GM18526 (cell line): Measurements from ENCODE around the gene THOC6.

Experiments
- POLR2A ChIP-seq: IDR thresholded peaks from 3 replicates; pipeline ENCODE4 v1.6.1; 2011; ENCODE audit not compliant: insufficient read length; ENCODE audit errors: extremely low read depth

THOC6 gene

GRCh38 chr16:3062553-3062952 lies 38.7 kb downstream of the THOC6 start:
- TF ChIP-seq POLR2A, result no peak

GRCh38 chr16:3063625-3064386 lies 40.0 kb downstream of the THOC6 start:
- TF ChIP-seq POLR2A, result no peak

- no peak for TF ChIP-seq POLR2A
These were observed 41.4 kb downstream of the THOC6 start, which contains the start of gene IL32 for GRCh38 chr16:3065069-3065741. Gene IL32, plus strand, starts transcription at chr16:3065640. Its CDS starts 172 bp downstream, at chr16:3065812.

GRCh38 chr16:3065742-3066439 lies 42.1 kb downstream of the THOC6 start:
- TF ChIP-seq POLR2A, result no peak

GRCh38 chr16:3066440-3066748 lies 42.6 kb downstream of the THOC6 start:
- TF ChIP-seq POLR2A, result no peak

GRCh38 chr16:3068487-3068886 lies 44.7 kb downstream of the THOC6 start:
- TF ChIP-seq POLR2A, result no peak

GRCh38 chr16:3070608-3071111 lies 46.8 kb downstream of the THOC6 start:
- no peak for TF ChIP-seq POLR2A

- TF ChIP-seq POLR2A, result no peak
These were observed 47.8 kb downstream of the THOC6 start for GRCh38 chr16:3071655-3072054.

- no peak for TF ChIP-seq POLR2A
These were observed 49.6 kb downstream of the THOC6 start for GRCh38 chr16:3073448-3073847.

- TF ChIP-seq POLR2A, result peak; percentile 31
These were observed 51.2 kb downstream of the THOC6 start for GRCh38 chr16:3074860-3075522.

- TF ChIP-seq POLR2A, result no peak
These were observed 51.7 kb downstream of the THOC6 start for GRCh38 chr16:3075523-3075915.

GRCh38 chr16:3076577-3076976 lies 52.7 kb downstream of the THOC6 start:
- no peak for TF ChIP-seq POLR2A
